ENCODE results near the gene C14orf132. TPM values are rescaled to one million over a fixed set of nuclear protein-coding genes. Genes with fewer than 3 reads are reported as not detected.

C14orf132 gene
- total RNA-seq, 1 donor from 2014 or later: 38.2 TPM

- Mint-ChIP-seq H3K27ac (ENCODE audit: unreplicated experiment) (no peak overlapping the region), H3K4me3 (no peak overlapping the region), H3K36me3 (ENCODE audit: low read depth) (peaks cover 4% of the 10 kb centered on the region), H3K4me1 (peaks cover 43% of the 10 kb centered on the region), H3K9me3 (no peaks in the 10 kb centered on the region), H3K27me3 (ENCODE audit: low read depth) (no peaks in the 10 kb centered on the region)
- no peak for TF ChIP-seq CTCF (conservative IDR thresholded peaks at IDR 0.05)
- DNase-seq (ENCODE audit: low read depth, low spot score): no peak
These were observed 19.5 kb downstream of the C14orf132 start for GRCh38 chr14:96058576-96059200.

- H3K9me3 Mint-ChIP-seq: no peaks in the 10 kb centered on the region
- no peak for TF ChIP-seq CTCF (conservative IDR thresholded peaks at IDR 0.05)
- H3K27ac Mint-ChIP-seq (ENCODE audit: unreplicated experiment): no peak overlapping the region
- no peak overlapping the region for H3K4me3 Mint-ChIP-seq
- H3K27me3 Mint-ChIP-seq (ENCODE audit: low read depth): no peaks in the 10 kb centered on the region
- H3K36me3 Mint-ChIP-seq (ENCODE audit: low read depth): peaks cover 4% of the 10 kb centered on the region
- peaks cover 33% of the 10 kb centered on the region for H3K4me1 Mint-ChIP-seq
- no peak for DNase-seq (ENCODE audit: low read depth, low spot score)
These were observed 20.5 kb downstream of the C14orf132 start for GRCh38 chr14:96059519-96060135.

- DNase-seq (ENCODE audit: low read depth, low spot score): no peak
- H3K36me3 Mint-ChIP-seq (ENCODE audit: low read depth): peaks cover 4% of the 10 kb centered on the region
- H3K4me1 Mint-ChIP-seq: peaks cover 27% of the 10 kb centered on the region
- no peak overlapping the region for H3K4me3 Mint-ChIP-seq
- H3K9me3 Mint-ChIP-seq: no peaks in the 10 kb centered on the region
- no peaks in the 10 kb centered on the region for H3K27me3 Mint-ChIP-seq (ENCODE audit: low read depth)
- TF ChIP-seq CTCF (conservative IDR thresholded peaks at IDR 0.05): no peak
- H3K27ac Mint-ChIP-seq (ENCODE audit: unreplicated experiment): peak overlapping the region; percentile 36
These were observed 21.2 kb downstream of the C14orf132 start for GRCh38 chr14:96060186-96060933.

GRCh38 chr14:96062010-96062409, 22.8 kb downstream of the C14orf132 start:
- no peak overlapping the region for H3K4me3 Mint-ChIP-seq
- H3K4me1 Mint-ChIP-seq: peaks cover 19% of the 10 kb centered on the region
- H3K9me3 Mint-ChIP-seq: no peaks in the 10 kb centered on the region
- peaks cover 4% of the 10 kb centered on the region for H3K36me3 Mint-ChIP-seq (ENCODE audit: low read depth)
- H3K27me3 Mint-ChIP-seq (ENCODE audit: low read depth): no peaks in the 10 kb centered on the region
- no peak overlapping the region for H3K27ac Mint-ChIP-seq (ENCODE audit: unreplicated experiment)
- TF ChIP-seq CTCF (conservative IDR thresholded peaks at IDR 0.05): no peak
- DNase-seq (ENCODE audit: low read depth, low spot score): no peak

- no peaks in the 10 kb centered on the region for H3K27me3 Mint-ChIP-seq (ENCODE audit: low read depth)
- no peak for DNase-seq (ENCODE audit: low read depth, low spot score)
- H3K4me1 Mint-ChIP-seq: peaks cover 14% of the 10 kb centered on the region
- no peak overlapping the region for H3K27ac Mint-ChIP-seq (ENCODE audit: unreplicated experiment)
- TF ChIP-seq CTCF (conservative IDR thresholded peaks at IDR 0.05): no peak
- H3K36me3 Mint-ChIP-seq (ENCODE audit: low read depth): peaks cover 4% of the 10 kb centered on the region
- H3K4me3 Mint-ChIP-seq: no peak overlapping the region
- H3K9me3 Mint-ChIP-seq: no peaks in the 10 kb centered on the region
These were observed 23.3 kb downstream of the C14orf132 start for GRCh38 chr14:96062506-96062905.
